IgD-negative memory B cell (primary cell): ENCODE data around the gene OR2T33. TPM values are rescaled to one million over a fixed set of nuclear protein-coding genes. Genes with fewer than 3 reads are reported as not detected.
A peak's percentile ranks its signal among the peaks of the same experiment; 100 is the strongest.
"Not testable (repeated sequence)": the region's sequence is repeated elsewhere in the genome, so short reads cannot be mapped to it uniquely, and the experiment has no call there.

Experiments used
- H3K27ac Mint-ChIP-seq, 3 donors: one replicate each; pipeline ENCODE4 v1.8.0; 2020 to 2022; ENCODE audit warnings: mild to moderate bottlenecking in 3 of 3, mixed read lengths in 3 of 3, moderate library complexity in 1 of 3
- H3K27me3 Mint-ChIP-seq: one replicate; pipeline ENCODE4 v1.8.0; 2021; ENCODE audit warnings: mixed read lengths
- H3K36me3 Mint-ChIP-seq: one replicate; pipeline ENCODE4 v1.8.0; 2020; ENCODE audit warnings: mild to moderate bottlenecking, mixed read lengths
- H3K4me1 Mint-ChIP-seq, 3 donors: one replicate each; pipeline ENCODE4 v1.8.0; 2020 to 2022; ENCODE audit warnings: mixed read lengths in 3 of 3, mild to moderate bottlenecking in 1 of 3
- H3K4me3 Mint-ChIP-seq, 4 donors: one replicate each; pipeline ENCODE4 v1.8.0; 2020 to 2022; ENCODE audit warnings: mild to moderate bottlenecking in 4 of 4, mixed read lengths in 4 of 4, moderate library complexity in 3 of 4
- H3K9me3 Mint-ChIP-seq, 3 donors: one replicate each; pipeline ENCODE4 v1.8.0; 2020 to 2021; ENCODE audit warnings: mixed read lengths in 3 of 3, mild to moderate bottlenecking in 1 of 3
- polyA plus RNA-seq: library from polyadenylated mRNA; unstranded; fragments of 300-500 nt; fragmentation: Illumina TruSeq; gene quantifications from one replicate; pipeline ENCODE4 v1.2.3, GENCODE V29; 2021

Gene OR2T33
- polyA plus RNA-seq, result not detected

- peaks cover 0 to 4% (median 2%) of the 10 kb centered on the region in 3 donors for H3K9me3 Mint-ChIP-seq
- no peaks in the 10 kb centered on the region for H3K27me3 Mint-ChIP-seq
- H3K4me1 Mint-ChIP-seq, result no peaks in the 10 kb centered on the region
- H3K27ac Mint-ChIP-seq, result no peak within 1 kb of the TSS
- H3K36me3 Mint-ChIP-seq, result no peaks in the 10 kb centered on the region
- no peak within 1 kb of the TSS for H3K4me3 Mint-ChIP-seq
Measured at GRCh38 chr1:248277876-248278275, at the start of gene OR2T33. OR2T33 (minus strand) TSS chr1:248277976; CDS start chr1:248273814, 4,162 bp downstream.

GRCh38 chr1:248324468-248324867, 46.7 kb upstream of the OR2T33 start, which contains the start of gene OR2M7:
OR2M7 (minus strand) TSS chr1:248324568; CDS start chr1:248324568, 0 bp downstream.
- Mint-ChIP-seq H3K27me3 (peaks cover 1% of the 10 kb centered on the region), H3K36me3 (no peaks in the 10 kb centered on the region), H3K4me1 (peaks cover 0 to 1% (median 0%) of the 10 kb centered on the region in 3 donors), H3K4me3 (no peak within 1 kb of the TSS), H3K9me3 (no peaks in the 10 kb centered on the region), H3K27ac (no peak within 1 kb of the TSS)

- Mint-ChIP-seq H3K4me1 (no peaks in the 10 kb centered on the region), H3K27me3 (peaks cover 19% of the 10 kb centered on the region), H3K4me3 (no peak overlapping the region), H3K9me3 (peaks cover 5 to 26% (median 9%) of the 10 kb centered on the region in 3 donors), H3K36me3 (peaks cover 2% of the 10 kb centered on the region), H3K27ac (no peak overlapping the region)
Measured at GRCh38 chr1:248316796-248317195, 39.0 kb upstream of the OR2T33 start.

- H3K9me3 Mint-ChIP-seq, H3K27me3 Mint-ChIP-seq, H3K4me1 Mint-ChIP-seq, H3K36me3 Mint-ChIP-seq, H3K27ac Mint-ChIP-seq, H3K4me3 Mint-ChIP-seq: not testable (repeated sequence)
Measured at GRCh38 chr1:248306740-248307139, 29.0 kb upstream of the OR2T33 start.

GRCh38 chr1:248306103-248306502, 28.3 kb upstream of the OR2T33 start:
- Mint-ChIP-seq H3K4me1 (no peaks in the 10 kb centered on the region), H3K9me3 (peaks cover 0 to 4% (median 0%) of the 10 kb centered on the region in 3 donors), H3K27me3 (peaks cover 2% of the 10 kb centered on the region), H3K27ac (no peak overlapping the region), H3K36me3 (no peaks in the 10 kb centered on the region), H3K4me3 (no peak overlapping the region)

- not testable (repeated sequence) for H3K27me3 Mint-ChIP-seq, H3K27ac Mint-ChIP-seq, H3K36me3 Mint-ChIP-seq, H3K4me1 Mint-ChIP-seq, H3K9me3 Mint-ChIP-seq
- H3K4me3 Mint-ChIP-seq, result peak overlapping the region in 1 of 4 donors; percentile 12
Measured at GRCh38 chr1:248305672-248306071, 27.9 kb upstream of the OR2T33 start.

- Mint-ChIP-seq H3K27ac (no peak within 1 kb of the TSS), H3K36me3 (no peaks in the 10 kb centered on the region), H3K9me3 (peaks cover 0 to 4% (median 2%) of the 10 kb centered on the region in 3 donors), H3K4me3 (no peak within 1 kb of the TSS), H3K4me1 (no peaks in the 10 kb centered on the region), H3K27me3 (peaks cover 2% of the 10 kb centered on the region)
Measured at GRCh38 chr1:248303324-248303723, 25.5 kb upstream of the OR2T33 start, which contains the start of gene OR2T12. OR2T12 (minus strand) TSS chr1:248303424; CDS start chr1:248295578, 7,846 bp downstream.

GRCh38 chr1:248288391-248288790, 10.6 kb upstream of the OR2T33 start:
- H3K4me3 Mint-ChIP-seq, result no peak overlapping the region
- H3K36me3 Mint-ChIP-seq, result no peaks in the 10 kb centered on the region
- H3K27me3 Mint-ChIP-seq, result peaks cover 3% of the 10 kb centered on the region
- peaks cover 0 to 3% (median 0%) of the 10 kb centered on the region in 3 donors for H3K9me3 Mint-ChIP-seq
- no peak overlapping the region for H3K27ac Mint-ChIP-seq
- H3K4me1 Mint-ChIP-seq, result peaks cover 0 to 4% (median 0%) of the 10 kb centered on the region in 3 donors

- H3K4me1 Mint-ChIP-seq, H3K36me3 Mint-ChIP-seq, H3K9me3 Mint-ChIP-seq, H3K27me3 Mint-ChIP-seq, H3K4me3 Mint-ChIP-seq, H3K27ac Mint-ChIP-seq: not testable (repeated sequence)
Measured at GRCh38 chr1:248273225-248273624, 4.6 kb downstream of the OR2T33 start.

- Mint-ChIP-seq H3K9me3 (peaks cover 0 to 12% (median 3%) of the 10 kb centered on the region in 3 donors), H3K36me3 (no peaks in the 10 kb centered on the region), H3K4me1 (no peaks in the 10 kb centered on the region), H3K27me3 (peaks cover 2% of the 10 kb centered on the region), H3K27ac (no peak overlapping the region), H3K4me3 (no peak overlapping the region)
Measured at GRCh38 chr1:248268178-248268577, 9.6 kb downstream of the OR2T33 start.

- peaks cover 0 to 11% (median 11%) of the 10 kb centered on the region in 3 donors for H3K9me3 Mint-ChIP-seq
- H3K27me3 Mint-ChIP-seq, H3K4me3 Mint-ChIP-seq, H3K4me1 Mint-ChIP-seq, H3K27ac Mint-ChIP-seq, H3K36me3 Mint-ChIP-seq: not testable (repeated sequence)
Measured at GRCh38 chr1:248259309-248259708, 18.5 kb downstream of the OR2T33 start.

GRCh38 chr1:248243204-248243603, 34.6 kb downstream of the OR2T33 start:
- no peaks in the 10 kb centered on the region for H3K9me3 Mint-ChIP-seq
- peaks cover 9% of the 10 kb centered on the region for H3K27me3 Mint-ChIP-seq
- H3K4me1 Mint-ChIP-seq, result peaks cover 1 to 4% (median 2%) of the 10 kb centered on the region in 3 donors
- H3K4me3 Mint-ChIP-seq, result peak overlapping the region in 1 of 4 donors; percentile 72
- no peaks in the 10 kb centered on the region for H3K36me3 Mint-ChIP-seq
- H3K27ac Mint-ChIP-seq, result no peak overlapping the region

- H3K4me1 Mint-ChIP-seq, result peaks cover 1 to 4% (median 2%) of the 10 kb centered on the region in 3 donors
- H3K27ac Mint-ChIP-seq, result no peak overlapping the region
- no peak overlapping the region for H3K4me3 Mint-ChIP-seq
- no peaks in the 10 kb centered on the region for H3K36me3 Mint-ChIP-seq
- peaks cover 4% of the 10 kb centered on the region for H3K27me3 Mint-ChIP-seq
- H3K9me3 Mint-ChIP-seq, result no peaks in the 10 kb centered on the region
Measured at GRCh38 chr1:248239478-248239877, 38.3 kb downstream of the OR2T33 start.

GRCh38 chr1:248231117-248231516, 46.7 kb downstream of the OR2T33 start, which contains the start of gene OR2M4:
OR2M4 (plus strand) TSS chr1:248231417; CDS start chr1:248238929, 7,512 bp downstream.
- no peaks in the 10 kb centered on the region for H3K36me3 Mint-ChIP-seq
- H3K27me3 Mint-ChIP-seq, result no peaks in the 10 kb centered on the region
- H3K4me3 Mint-ChIP-seq, result no peak within 1 kb of the TSS

GRCh38 chr1:248229360-248229908, 48.3 kb downstream of the OR2T33 start:
- Mint-ChIP-seq H3K9me3 (peaks cover 0 to 6% (median 5%) of the 10 kb centered on the region in 3 donors), H3K4me1 (peaks cover 0 to 2% (median 0%) of the 10 kb centered on the region in 3 donors), H3K27ac (no peak overlapping the region), H3K4me3 (no peak overlapping the region), H3K27me3 (no peaks in the 10 kb centered on the region), H3K36me3 (no peaks in the 10 kb centered on the region)

More at GRCh38 chr1:248231117-248231516, 46.7 kb downstream of the OR2T33 start, which contains the start of gene OR2M4:
- H3K9me3 Mint-ChIP-seq, result peaks cover 0 to 6% (median 5%) of the 10 kb centered on the region in 3 donors
- H3K27ac Mint-ChIP-seq, result no peak within 1 kb of the TSS
- H3K4me1 Mint-ChIP-seq, result no peaks in the 10 kb centered on the region

- no peaks in the 10 kb centered on the region for H3K36me3 Mint-ChIP-seq
- H3K27me3 Mint-ChIP-seq, result no peaks in the 10 kb centered on the region
- no peak overlapping the region for H3K27ac Mint-ChIP-seq
Measured at GRCh38 chr1:248225537-248225936, 52.2 kb downstream of the OR2T33 start.

More at GRCh38 chr1:248225537-248225936, 52.2 kb downstream of the OR2T33 start:
- Mint-ChIP-seq H3K9me3 (peaks cover 0 to 11% (median 5%) of the 10 kb centered on the region in 3 donors), H3K4me3 (no peak overlapping the region), H3K4me1 (peaks cover 0 to 2% (median 0%) of the 10 kb centered on the region in 3 donors)
